T-helper 22 cell (primary cell): Measurements from ENCODE around the gene TWNK.
A peak's percentile ranks its signal among the peaks of the same experiment; 100 is the strongest.

Source experiments
- DNase-seq: peaks from one replicate; pipeline ENCODE4 v3.0.0-alpha.2; 2020; ENCODE audit warnings: low read depth

Gene TWNK

GRCh38 chr10:101011517-101012423 lies 24.4 kb downstream of the TWNK start:
- DNase-seq: no peak

- peak; percentile 58 for DNase-seq
Measured at GRCh38 chr10:101012525-101013364, 25.4 kb downstream of the TWNK start.

- DNase-seq: no peak
Measured at GRCh38 chr10:101013365-101013825, 26.1 kb downstream of the TWNK start.

GRCh38 chr10:101014230-101014884 lies 27.0 kb downstream of the TWNK start:
- peak; percentile 25 for DNase-seq

GRCh38 chr10:101014966-101015581 lies 27.7 kb downstream of the TWNK start:
- DNase-seq: no peak

- no peak for DNase-seq
Measured at GRCh38 chr10:101015582-101015973, 28.2 kb downstream of the TWNK start.

- DNase-seq: no peak
Measured at GRCh38 chr10:101016814-101017213, 29.5 kb downstream of the TWNK start.

GRCh38 chr10:101018118-101018599 lies 30.8 kb downstream of the TWNK start:
- no peak for DNase-seq

- DNase-seq: peak; percentile 30
Measured at GRCh38 chr10:101018600-101019439, 31.5 kb downstream of the TWNK start.

- no peak for DNase-seq
Measured at GRCh38 chr10:101019440-101019703, 32.0 kb downstream of the TWNK start.

GRCh38 chr10:101020427-101021075 lies 33.2 kb downstream of the TWNK start:
- DNase-seq: no peak

GRCh38 chr10:101021239-101021638 lies 33.9 kb downstream of the TWNK start:
- no peak for DNase-seq

GRCh38 chr10:101021692-101022251 lies 34.4 kb downstream of the TWNK start:
- no peak for DNase-seq

GRCh38 chr10:101022967-101023705 lies 35.8 kb downstream of the TWNK start:
- no peak for DNase-seq

GRCh38 chr10:101027106-101027720 lies 39.9 kb downstream of the TWNK start:
- DNase-seq: no peak

GRCh38 chr10:101028446-101029337 lies 41.3 kb downstream of the TWNK start:
- no peak for DNase-seq

- DNase-seq: no peak
Measured at GRCh38 chr10:101029520-101030295, 42.4 kb downstream of the TWNK start.
